Calu3 (cell line): Measurements from ENCODE around the gene DENND11. TPM values are rescaled to one million over a fixed set of nuclear protein-coding genes. Genes with fewer than 3 reads are reported as not detected.

ENCODE experiments used
- BruUV-seq: library from RNA; stranded (reverse); fragments of 400-500 nt; replicated peaks from 2 replicates; lab custom pipeline; 2021; lab: Mats Ljungman, UMichigan
- CTCF ChIA-PET: fragments of 300-600 bp; sonication (Branson Sonifier 250); formaldehyde crosslinking; loops from one replicate; lab custom pipeline; 2022; ENCODE audit warnings: antibody characterized with exemption; lab: Charles Lee
- DNase-seq: peaks from one replicate; pipeline ENCODE4 v3.0.0; 2022
- H3K27ac Mint-ChIP-seq: one replicate; pipeline ENCODE4 v1.8.0; 2022; ENCODE audit warnings: mixed read lengths; ENCODE audit not compliant: unreplicated experiment
- H3K27me3 Mint-ChIP-seq: one replicate; pipeline ENCODE4 v1.8.0; 2022; ENCODE audit warnings: mixed read lengths; ENCODE audit not compliant: unreplicated experiment
- H3K36me3 Mint-ChIP-seq: one replicate; pipeline ENCODE4 v1.8.0; 2022; ENCODE audit warnings: mild to moderate bottlenecking, moderate library complexity, mixed read lengths; ENCODE audit not compliant: insufficient read depth, unreplicated experiment
- H3K4me1 Mint-ChIP-seq: one replicate; pipeline ENCODE4 v1.8.0; 2022; ENCODE audit warnings: mild to moderate bottlenecking, low read depth, mixed read lengths; ENCODE audit not compliant: unreplicated experiment
- H3K4me3 Mint-ChIP-seq: one replicate; pipeline ENCODE4 v1.8.0; 2022; ENCODE audit warnings: mild to moderate bottlenecking, low read depth, moderate library complexity, mixed read lengths; ENCODE audit not compliant: unreplicated experiment
- H3K9me3 Mint-ChIP-seq: one replicate; pipeline ENCODE4 v1.8.0; 2022; ENCODE audit warnings: low read depth, mixed read lengths; ENCODE audit not compliant: unreplicated experiment
- intact Hi-C: fragments of 100-400 bp; cut with micrococcal nuclease; formaldehyde crosslinking; loops from one replicate; pipeline ENCODE4 v1.10.0; 2022; ENCODE audit not compliant: unreplicated experiment
- total RNA-seq: library from RNA; stranded (reverse); gene quantifications from 2 replicates; pipeline ENCODE4 v1.2.3, GENCODE V29; 2022
- TF ChIP-seq, protein P1 (sequence below): fragments of 200-600 bp; IDR thresholded peaks from one replicate; pipeline ENCODE4 v1.8.0; 2022; ENCODE audit warnings: antibody characterized with exemption; ENCODE audit not compliant: unreplicated experiment

DENND11 gene
- total RNA-seq, 1 experiment from 2014 or later = 26.5 TPM

- TF ChIP-seq, protein P1, sequence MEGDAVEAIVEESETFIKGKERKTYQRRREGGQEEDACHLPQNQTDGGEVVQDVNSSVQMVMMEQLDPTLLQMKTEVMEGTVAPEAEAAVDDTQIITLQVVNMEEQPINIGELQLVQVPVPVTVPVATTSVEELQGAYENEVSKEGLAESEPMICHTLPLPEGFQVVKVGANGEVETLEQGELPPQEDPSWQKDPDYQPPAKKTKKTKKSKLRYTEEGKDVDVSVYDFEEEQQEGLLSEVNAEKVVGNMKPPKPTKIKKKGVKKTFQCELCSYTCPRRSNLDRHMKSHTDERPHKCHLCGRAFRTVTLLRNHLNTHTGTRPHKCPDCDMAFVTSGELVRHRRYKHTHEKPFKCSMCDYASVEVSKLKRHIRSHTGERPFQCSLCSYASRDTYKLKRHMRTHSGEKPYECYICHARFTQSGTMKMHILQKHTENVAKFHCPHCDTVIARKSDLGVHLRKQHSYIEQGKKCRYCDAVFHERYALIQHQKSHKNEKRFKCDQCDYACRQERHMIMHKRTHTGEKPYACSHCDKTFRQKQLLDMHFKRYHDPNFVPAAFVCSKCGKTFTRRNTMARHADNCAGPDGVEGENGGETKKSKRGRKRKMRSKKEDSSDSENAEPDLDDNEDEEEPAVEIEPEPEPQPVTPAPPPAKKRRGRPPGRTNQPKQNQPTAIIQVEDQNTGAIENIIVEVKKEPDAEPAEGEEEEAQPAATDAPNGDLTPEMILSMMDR = no peak
- BruUV-seq = no TSS peak
- no peaks in the 10 kb centered on the region for H3K9me3 Mint-ChIP-seq
- H3K27ac Mint-ChIP-seq = no peak overlapping the region
- CTCF ChIA-PET = no interaction called here
- no peaks in the 10 kb centered on the region for H3K36me3 Mint-ChIP-seq
- no peak overlapping the region for H3K4me3 Mint-ChIP-seq
- intact Hi-C loops = no loop called here
- H3K27me3 Mint-ChIP-seq = peaks cover 8% of the 10 kb centered on the region
- no peaks in the 10 kb centered on the region for H3K4me1 Mint-ChIP-seq
- no peak for DNase-seq
Observed at GRCh38 chr7:141731476-141732149, 29.6 kb upstream of the DENND11 start.

DNA sequence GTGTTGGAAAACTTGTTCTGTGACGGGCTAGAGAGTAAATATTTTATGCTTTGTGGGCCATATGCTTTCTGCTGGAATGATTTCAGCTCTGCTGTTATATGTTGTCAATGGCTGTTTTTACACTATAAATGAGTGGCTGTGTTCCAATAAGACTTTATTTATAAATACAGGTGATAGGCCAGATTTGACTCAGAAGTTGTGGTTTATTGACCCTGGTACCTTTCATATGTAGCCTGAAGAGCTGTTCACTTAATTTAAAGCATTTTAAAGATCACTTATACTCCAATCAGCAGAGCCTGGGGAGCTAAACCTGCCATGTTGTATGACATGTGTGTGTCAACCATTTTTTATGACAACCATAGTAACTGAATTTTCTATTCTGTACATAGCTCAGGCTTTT is 27.1 kb upstream of the DENND11 start:
- peaks cover 8% of the 10 kb centered on the region for H3K27me3 Mint-ChIP-seq
- H3K27ac Mint-ChIP-seq = no peak overlapping the region
- CTCF ChIA-PET = no interaction called here
- no peaks in the 10 kb centered on the region for H3K9me3 Mint-ChIP-seq
- intact Hi-C loops = no loop called here
- no peaks in the 10 kb centered on the region for H3K36me3 Mint-ChIP-seq
- TF ChIP-seq, protein P1 = no peak
- no peaks in the 10 kb centered on the region for H3K4me1 Mint-ChIP-seq
- BruUV-seq = no TSS peak
- DNase-seq = no peak
- no peak overlapping the region for H3K4me3 Mint-ChIP-seq

DNA sequence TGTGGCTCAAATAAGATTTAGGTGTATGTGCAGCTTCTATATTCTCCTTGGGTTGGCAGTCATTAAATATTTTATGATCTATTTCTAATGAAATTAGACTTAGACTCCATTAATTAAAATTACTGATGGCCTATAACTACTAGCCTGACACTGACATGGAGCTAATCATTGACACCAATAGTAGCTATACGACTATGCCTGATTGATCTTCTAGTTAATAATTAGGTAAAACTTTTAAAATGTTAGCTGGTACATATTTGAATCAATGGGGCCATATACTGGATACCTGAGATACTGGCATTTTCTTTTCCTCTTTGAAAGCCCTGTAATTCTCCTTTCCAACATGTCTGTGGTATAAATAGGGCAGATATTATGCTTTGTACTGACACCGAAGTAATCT is 20.6 kb upstream of the DENND11 start:
- H3K4me1 Mint-ChIP-seq = no peaks in the 10 kb centered on the region
- H3K9me3 Mint-ChIP-seq = no peaks in the 10 kb centered on the region
- no peaks in the 10 kb centered on the region for H3K27me3 Mint-ChIP-seq
- DNase-seq = no peak
- intact Hi-C loops = no loop called here
- TF ChIP-seq, protein P1 = no peak
- no peaks in the 10 kb centered on the region for H3K36me3 Mint-ChIP-seq
- BruUV-seq = no TSS peak
- no peak overlapping the region for H3K4me3 Mint-ChIP-seq
- CTCF ChIA-PET = no interaction called here
- no peak overlapping the region for H3K27ac Mint-ChIP-seq

DNA sequence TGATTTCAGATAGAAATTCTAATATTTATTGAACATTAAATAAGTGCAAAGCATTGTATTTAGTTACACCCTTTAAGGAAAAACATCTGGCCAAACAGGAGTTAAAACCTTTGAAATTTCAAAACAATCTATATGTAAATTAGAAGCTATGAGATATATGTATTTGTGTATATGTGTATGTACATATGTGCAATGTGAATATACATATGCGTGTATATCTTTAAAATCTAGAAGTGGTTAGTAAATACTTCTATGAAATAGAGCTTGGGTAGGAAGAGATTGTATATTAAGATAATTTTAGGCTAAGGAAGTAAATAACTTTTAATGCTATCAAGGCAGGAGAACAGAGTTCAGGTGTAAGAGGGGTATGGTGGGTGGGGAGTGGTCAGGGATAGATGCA is 15.5 kb upstream of the DENND11 start:
- TF ChIP-seq, protein P1 = no peak
- no peaks in the 10 kb centered on the region for H3K4me1 Mint-ChIP-seq
- no peak overlapping the region for H3K4me3 Mint-ChIP-seq
- H3K27me3 Mint-ChIP-seq = no peaks in the 10 kb centered on the region
- CTCF ChIA-PET = no interaction called here
- no TSS peak for BruUV-seq
- H3K36me3 Mint-ChIP-seq = no peaks in the 10 kb centered on the region
- no peak overlapping the region for H3K27ac Mint-ChIP-seq
- intact Hi-C loops = no loop called here
- H3K9me3 Mint-ChIP-seq = no peaks in the 10 kb centered on the region
- DNase-seq = no peak
